ENCODE data around the gene ATP11C.
A peak's percentile ranks its signal among the peaks of the same experiment; 100 is the strongest.
"Not testable (repeated sequence)": the region's sequence is repeated elsewhere in the genome, so short reads cannot be mapped to it uniquely, and the experiment has no call there.

Gene ATP11C

GRCh38 chrX:139932901-139933796 lies at the start of gene ATP11C:
TSS of gene ATP11C (minus strand) at chrX:139933053. CDS start at chrX:139932042, 1,011 bp downstream.
- peak; percentile 67 for DNase-seq (ENCODE audit: low read depth, low spot score)

GRCh38 chrX:139974471-139974870 lies 41.6 kb upstream of the ATP11C start:
- DNase-seq (ENCODE audit: low read depth, low spot score), result no peak

- no peak for DNase-seq (ENCODE audit: low read depth, low spot score)
Observed at GRCh38 chrX:139972629-139973624, 40.1 kb upstream of the ATP11C start.

- no peak for DNase-seq (ENCODE audit: low read depth, low spot score)
Observed at GRCh38 chrX:139972113-139972512, 39.3 kb upstream of the ATP11C start.

- no peak for DNase-seq (ENCODE audit: low read depth, low spot score)
Observed at GRCh38 chrX:139971394-139971749, 38.5 kb upstream of the ATP11C start.

- DNase-seq (ENCODE audit: low read depth, low spot score), result no peak
Observed at GRCh38 chrX:139969286-139969685, 36.4 kb upstream of the ATP11C start.

- DNase-seq (ENCODE audit: low read depth, low spot score), result no peak
Observed at GRCh38 chrX:139967750-139968149, 34.9 kb upstream of the ATP11C start.

GRCh38 chrX:139967300-139967699 lies 34.4 kb upstream of the ATP11C start:
- DNase-seq (ENCODE audit: low read depth, low spot score), result no peak

GRCh38 chrX:139966159-139966558 lies 33.3 kb upstream of the ATP11C start:
- not testable (repeated sequence) for DNase-seq (ENCODE audit: low read depth, low spot score)

GRCh38 chrX:139965421-139965820 lies 32.6 kb upstream of the ATP11C start, which contains the start of gene CXorf66:
TSS of gene CXorf66 (minus strand) at chrX:139965521. CDS start at chrX:139965496, 25 bp downstream.
- no peak for DNase-seq (ENCODE audit: low read depth, low spot score)

- DNase-seq (ENCODE audit: low read depth, low spot score), result not testable (repeated sequence)
Observed at GRCh38 chrX:139961091-139961490, 28.2 kb upstream of the ATP11C start.

- no peak for DNase-seq (ENCODE audit: low read depth, low spot score)
Observed at GRCh38 chrX:139949703-139950102, 16.9 kb upstream of the ATP11C start.

GRCh38 chrX:139945075-139945474 lies 12.2 kb upstream of the ATP11C start:
- no peak for DNase-seq (ENCODE audit: low read depth, low spot score)

- DNase-seq (ENCODE audit: low read depth, low spot score), result no peak
Observed at GRCh38 chrX:139936259-139936658, 3.4 kb upstream of the ATP11C start.

- DNase-seq (ENCODE audit: low read depth, low spot score), result no peak
Observed at GRCh38 chrX:139933904-139934303, 1.1 kb upstream of the ATP11C start.

- no peak for DNase-seq (ENCODE audit: low read depth, low spot score)
Observed at GRCh38 chrX:139932073-139932900, 566 bp downstream of the ATP11C start.

- DNase-seq (ENCODE audit: low read depth, low spot score), result no peak
Observed at GRCh38 chrX:139931646-139932072, 1.2 kb downstream of the ATP11C start.

GRCh38 chrX:139930916-139931645 lies 1.8 kb downstream of the ATP11C start:
- DNase-seq (ENCODE audit: low read depth, low spot score), result no peak

- no peak for DNase-seq (ENCODE audit: low read depth, low spot score)
Observed at GRCh38 chrX:139930401-139930800, 2.5 kb downstream of the ATP11C start.

- no peak for DNase-seq (ENCODE audit: low read depth, low spot score)
Observed at GRCh38 chrX:139929876-139930275, 3.0 kb downstream of the ATP11C start.
